Adrenal gland (tissue), 5 donors: ENCODE data around the gene RIMOC1.

ENCODE experiments used
- CTCF ChIP-seq, 6 experiments: fragments of 450-650 bp in 4 of 6; fragments of 200-600 bp in 2 of 6; sonication (generic) in 1 of 6; IDR thresholded peaks; 1 replicate in 5 of 6; 2 replicates in 1 of 6; pipeline versions ENCODE4 v1.5.1 to v1.8.0; 2016 to 2021; ENCODE audit warnings: antibody characterized with exemption in 6 of 6, mild to moderate bottlenecking in 2 of 6, moderate library complexity in 1 of 6
- POLR2A ChIP-seq, 2 donors: fragments of 450-650 bp; IDR thresholded peaks; one replicate each; pipeline ENCODE4 v1.6.1; 2017; ENCODE audit warnings: antibody characterized with exemption in 2 of 2, mild to moderate bottlenecking in 2 of 2, moderate library complexity in 1 of 2
- donor health status: DM: no; HTN: no; CAD: no.

- no peak for TF ChIP-seq CTCF (IDR thresholded peaks at IDR 0.05)
- no peak for TF ChIP-seq POLR2A (IDR thresholded peaks at IDR 0.05)
Observed at GRCh38 chr5:41891066-41891707, 13.0 kb upstream of the RIMOC1 start.
